GM12891 (cell line): ENCODE measurements around the gene GARIN5A.
"Not testable (repeated sequence)": the region's sequence is repeated elsewhere in the genome, so short reads cannot be mapped to it uniquely, and the experiment has no call there.

Experiments used
- DNase-seq: peaks from one replicate; pipeline ENCODE4 v3.0.0; 2011; ENCODE audit warnings: low spot score; ENCODE audit not compliant: insufficient read length
- FAIRE-seq: peaks from 2 replicates; lab custom pipeline; 2011; peaks lifted over from hg19 to GRCh38; lab: Jason Lieb, UNC
- PAX5 ChIP-seq: IDR thresholded peaks from 2 replicates; pipeline ENCODE4 v1.6.1; 2011; ENCODE audit warnings: low read length, moderate library complexity, mild to moderate bottlenecking; ENCODE audit not compliant: insufficient read depth, severe bottlenecking
- POLR2A ChIP-seq: IDR thresholded peaks from 2 replicates; pipeline ENCODE4 v1.6.1; 2011; ENCODE audit warnings: low read depth, low read length, control low read depth
- POLR2AphosphoS5 ChIP-seq: IDR thresholded peaks from 2 replicates; pipeline ENCODE4 v1.6.1; 2011; ENCODE audit warnings: low read depth, low read length, control low read depth
- POU2F2 ChIP-seq: IDR thresholded peaks from 2 replicates; pipeline ENCODE4 v1.6.1; 2011; ENCODE audit warnings: low read depth, mild to moderate bottlenecking, control low read depth, low read length, moderate library complexity
- SPI1 ChIP-seq: IDR thresholded peaks from 2 replicates; pipeline ENCODE4 v1.6.1; 2011; ENCODE audit warnings: low read depth, low read length, control low read depth
- TAF1 ChIP-seq: IDR thresholded peaks from 2 replicates; pipeline ENCODE4 v1.6.1; 2011; ENCODE audit warnings: low read depth, low read length, control low read depth

The GARIN5A gene

GRCh38 chr19:50479761-50480251, 3.2 kb upstream of the GARIN5A start:
- FAIRE-seq = no peak
- no peak for DNase-seq
- TF ChIP-seq POU2F2 (no peak), PAX5 (no peak), SPI1 (no peak), TAF1 (no peak), POLR2A (no peak), POLR2AphosphoS5 (no peak)

GRCh38 chr19:50478901-50479715, 2.5 kb upstream of the GARIN5A start:
- no peak for FAIRE-seq
- DNase-seq = no peak
- TF ChIP-seq PAX5 (no peak), POU2F2 (no peak), POLR2AphosphoS5 (no peak), TAF1 (no peak), SPI1 (no peak), POLR2A (no peak)

DNA sequence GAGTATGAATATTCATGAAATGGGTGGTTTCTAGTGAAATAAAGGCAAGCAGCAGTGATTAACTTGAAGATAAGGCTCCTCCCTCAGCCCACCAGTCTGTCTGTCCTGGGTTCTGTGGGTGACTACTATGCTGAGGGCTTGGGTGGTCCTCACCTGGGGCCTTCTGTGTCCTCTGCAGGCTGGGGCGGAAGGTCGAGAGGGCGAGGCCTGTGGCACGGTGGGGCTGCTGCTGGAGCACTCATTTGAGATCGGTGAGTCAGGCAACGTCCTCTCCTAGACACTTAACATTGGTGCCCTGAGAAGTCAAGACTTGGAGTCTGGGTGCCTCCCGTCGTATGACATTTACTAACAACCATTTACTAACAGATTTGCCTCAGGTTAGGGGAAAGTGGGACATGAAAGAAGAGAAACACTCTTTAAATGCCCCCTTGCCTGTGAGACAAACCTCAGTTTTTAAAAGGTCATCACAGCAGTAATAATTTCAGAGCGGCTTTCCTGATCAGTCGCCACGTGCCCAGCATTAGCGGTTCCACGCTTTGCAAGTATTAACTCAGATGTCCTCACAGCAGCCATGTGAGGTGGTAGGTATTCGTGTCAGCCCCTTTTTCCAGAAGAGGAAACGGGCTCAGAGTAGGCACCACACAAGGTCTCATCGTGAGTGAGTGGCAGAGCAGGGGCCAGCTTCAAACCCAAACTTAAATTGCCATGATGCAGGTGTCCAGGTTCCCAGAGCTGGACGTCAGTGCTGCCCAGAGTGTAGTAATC, 1.3 kb upstream of the GARIN5A start:
- FAIRE-seq (no peak), DNase-seq (no peak)
- TF ChIP-seq POLR2AphosphoS5 (no peak), TAF1 (no peak), POU2F2 (no peak), POLR2A (no peak), SPI1 (no peak), PAX5 (no peak)

DNA sequence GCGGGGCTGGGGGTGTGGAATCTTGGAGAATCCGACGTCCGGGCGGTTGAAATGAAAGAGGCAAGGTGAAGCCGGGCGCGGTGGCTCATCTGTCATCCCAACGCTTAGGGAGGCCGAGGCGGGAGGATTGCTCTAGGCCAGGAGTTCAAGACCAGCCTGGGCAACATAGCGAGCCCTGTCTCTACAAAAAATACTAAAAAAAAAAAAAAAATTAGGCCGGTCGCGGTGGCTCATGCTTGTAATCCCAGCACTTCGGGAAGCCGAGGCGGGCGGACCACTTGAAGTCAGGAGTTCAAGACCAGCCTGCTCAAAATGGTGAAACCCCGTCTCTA, 225 bp upstream of the GARIN5A start:
- DNase-seq = no peak
- FAIRE-seq = no peak
- TF ChIP-seq SPI1 = no peak

GRCh38 chr19:50475736-50476223, 868 bp downstream of the GARIN5A start:
- no peak for TF ChIP-seq PAX5
- no peak for TF ChIP-seq POLR2A
- no peak for TF ChIP-seq POLR2AphosphoS5
- FAIRE-seq (no peak), DNase-seq (no peak)

DNA sequence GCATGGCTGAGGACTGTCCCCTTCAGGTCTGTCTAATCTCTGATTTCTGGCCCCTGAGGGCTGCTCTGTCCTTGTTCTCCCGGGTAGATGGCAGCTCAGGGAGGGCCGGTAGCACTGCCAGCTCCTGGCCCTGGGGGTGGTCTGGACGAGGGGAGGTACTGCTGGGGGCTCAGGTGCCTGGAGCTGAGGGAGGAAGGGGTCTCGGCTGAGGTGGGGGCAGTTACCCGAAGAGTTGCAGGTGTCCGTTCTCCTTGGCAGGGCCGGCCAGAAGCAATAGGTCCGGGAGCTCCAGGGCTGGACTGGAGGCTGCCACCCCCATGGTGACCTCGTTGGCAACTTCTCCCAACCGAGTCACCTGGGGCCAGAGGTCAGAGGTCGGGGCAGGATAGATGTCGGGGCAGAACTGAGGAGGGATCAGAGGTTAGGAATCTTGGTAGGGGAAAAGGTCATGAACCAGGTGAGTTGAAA, 1.5 kb downstream of the GARIN5A start:
- TF ChIP-seq POLR2AphosphoS5 (no peak), TAF1 (no peak), SPI1 (no peak), POLR2A (no peak), POU2F2 (no peak), PAX5 (no peak)
- FAIRE-seq = no peak

DNA sequence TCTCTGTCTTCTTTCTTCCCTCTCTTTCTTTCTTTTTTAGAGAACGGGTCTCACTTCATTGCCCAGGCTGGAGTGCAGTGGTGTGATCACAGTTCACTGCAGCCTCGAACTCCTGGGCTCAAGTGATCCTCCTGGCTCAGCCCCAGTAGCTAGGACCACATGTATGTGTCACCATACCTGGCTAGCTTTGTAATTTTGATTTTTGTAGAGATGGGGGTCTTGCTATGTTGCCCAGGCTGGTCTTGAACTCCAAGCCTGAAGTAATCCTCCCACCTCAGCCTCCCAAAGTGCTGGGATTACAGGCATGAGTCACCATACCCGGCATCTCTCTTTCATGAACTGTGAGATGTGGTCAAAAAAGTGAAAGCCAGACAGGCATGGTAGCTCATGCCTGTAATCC, 3.3 kb downstream of the GARIN5A start:
- not testable (repeated sequence) for FAIRE-seq, DNase-seq

More for the DNA sequence above, 1.5 kb downstream of the GARIN5A start:
- no peak for DNase-seq

GRCh38 chr19:50468818-50469217, 7.8 kb downstream of the GARIN5A start:
- TF ChIP-seq POLR2A (no peak), PAX5 (no peak), SPI1 (no peak), POU2F2 (no peak), POLR2AphosphoS5 (no peak), TAF1 (no peak)
- DNase-seq = no peak
- no peak for FAIRE-seq

DNA sequence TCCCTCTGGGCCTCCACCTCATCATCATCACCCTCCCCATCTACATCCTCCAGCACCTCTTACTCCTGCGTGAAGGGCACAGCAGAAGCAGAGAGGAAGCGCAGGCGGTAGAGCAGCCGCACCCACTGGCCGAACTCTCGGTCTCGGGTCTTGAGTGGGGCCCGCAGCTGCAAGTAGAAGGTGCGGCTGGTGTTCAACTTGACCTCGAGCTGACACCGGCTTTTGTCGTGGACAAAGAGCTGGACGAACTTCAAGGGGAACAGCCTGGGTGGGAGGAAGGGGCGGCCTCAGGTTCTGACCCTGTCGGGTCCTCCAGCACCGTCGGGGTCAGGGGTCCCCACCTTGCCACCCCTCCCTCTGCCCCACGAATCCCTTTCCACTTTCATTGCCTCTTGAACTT, 9.1 kb downstream of the GARIN5A start:
- no peak for FAIRE-seq
- DNase-seq = no peak
- TF ChIP-seq PAX5 (no peak), POLR2AphosphoS5 (no peak), SPI1 (no peak), POLR2A (no peak), POU2F2 (no peak)

DNA sequence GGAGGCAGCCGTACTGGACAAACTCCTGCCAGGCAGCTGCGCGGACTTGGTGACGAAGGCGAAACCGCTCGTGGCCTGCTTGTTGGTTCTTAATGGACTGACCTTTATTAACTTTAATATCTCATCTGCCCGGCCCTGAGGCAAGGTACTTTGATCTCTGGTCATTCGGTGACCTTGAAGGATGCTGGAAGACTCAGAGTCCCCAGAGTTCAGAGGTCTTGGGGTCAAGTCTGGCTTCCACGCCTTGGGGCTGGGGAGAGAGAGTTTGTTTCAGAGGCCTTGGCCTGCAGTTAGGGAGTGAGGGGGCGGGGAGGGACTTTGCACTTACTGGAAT, 10.0 kb downstream of the GARIN5A start:
- FAIRE-seq (no peak), DNase-seq (no peak)
- TF ChIP-seq POLR2A (no peak), SPI1 (no peak), TAF1 (no peak), PAX5 (no peak), POU2F2 (no peak)
